Fibroblast of lung (primary cell): ENCODE measurements around the gene ARMH3.

Experiments
- CTCF ChIP-seq, 2 donors: IDR thresholded peaks in 1 of 2; conservative IDR thresholded peaks in 1 of 2; 1 replicate in 1 of 2; 2 replicates in 1 of 2; pipeline ENCODE4 v1.5.1; 2011 to 2012; ENCODE audit warnings: low read length in 2 of 2, control low read depth in 1 of 2, inconsistent platforms in 1 of 2, low read depth in 1 of 2, mild to moderate bottlenecking in 1 of 2
- EZH2 ChIP-seq: IDR thresholded peaks from 2 replicates; pipeline ENCODE4 v1.5.1; 2012; ENCODE audit warnings: low read length, control low read depth, mild to moderate bottlenecking; ENCODE audit errors: missing control alignments

- no peak for TF ChIP-seq CTCF (conservative IDR thresholded peaks at IDR 0.05 in 1 of 2, IDR thresholded peaks at IDR 0.05 in 1 of 2; ENCODE audit: low read depth in 1 of 2, low read length in 2 of 2)
- TF ChIP-seq EZH2, result no peak
These were observed 220.6 kb downstream of the ARMH3 start for GRCh38 chr10:101835362-101835761.
